NCI-H2196 treated with DMSO at 0.1 percent for 48 hours (cell line): ENCODE measurements around the gene TIGD1.

Source experiments
- DNase-seq: peaks from one replicate; lab custom pipeline; 2025; ENCODE audit not compliant: unreplicated experiment; lab: John Stamatoyannopoulos, UW

TIGD1 gene

DNA sequence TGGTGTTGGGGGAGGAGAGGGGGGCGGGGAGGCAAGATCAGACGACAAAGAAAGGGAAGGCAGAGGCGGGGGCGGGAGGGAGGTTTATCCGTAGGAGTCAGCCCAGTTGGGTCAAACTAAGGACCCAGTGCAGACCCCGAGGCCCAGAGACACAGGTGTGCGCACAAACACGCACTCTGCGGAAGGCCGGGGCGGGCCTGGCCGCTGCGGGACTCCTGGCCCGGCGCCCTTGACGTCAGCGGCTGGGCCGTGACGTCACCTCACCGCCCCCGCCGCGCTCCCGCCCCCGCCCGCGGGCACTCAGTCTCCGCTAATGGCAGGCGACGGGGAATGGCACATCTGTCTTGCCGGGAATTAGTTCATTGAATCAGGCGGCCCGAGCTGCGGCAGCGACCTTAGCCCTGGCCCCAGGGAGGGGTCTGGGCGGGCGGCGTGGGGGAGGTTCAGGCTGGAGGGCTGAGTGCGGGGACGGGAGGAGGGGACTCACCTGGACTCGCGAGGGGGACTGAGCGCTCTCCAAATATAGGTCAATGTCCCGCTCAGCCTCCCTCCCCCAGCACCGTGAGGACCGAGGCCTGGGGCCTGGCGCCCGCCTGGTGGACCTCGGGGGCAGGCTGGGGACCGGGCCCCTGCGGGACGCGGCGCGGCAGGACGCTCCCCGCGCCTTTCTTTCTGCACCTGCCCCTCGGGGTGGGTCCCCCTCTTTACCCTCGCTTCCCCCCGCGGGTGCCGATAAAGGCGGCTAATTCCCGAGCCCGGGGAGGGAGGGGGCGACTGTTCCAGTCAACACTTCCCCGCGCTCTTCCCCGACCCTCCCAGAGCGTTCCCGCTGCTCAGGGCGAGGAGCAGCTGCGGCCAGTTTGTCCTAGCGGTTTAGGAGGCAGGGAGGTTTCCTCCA, 47.2 kb downstream of the TIGD1 start:
- DNase-seq = no peak

DNA sequence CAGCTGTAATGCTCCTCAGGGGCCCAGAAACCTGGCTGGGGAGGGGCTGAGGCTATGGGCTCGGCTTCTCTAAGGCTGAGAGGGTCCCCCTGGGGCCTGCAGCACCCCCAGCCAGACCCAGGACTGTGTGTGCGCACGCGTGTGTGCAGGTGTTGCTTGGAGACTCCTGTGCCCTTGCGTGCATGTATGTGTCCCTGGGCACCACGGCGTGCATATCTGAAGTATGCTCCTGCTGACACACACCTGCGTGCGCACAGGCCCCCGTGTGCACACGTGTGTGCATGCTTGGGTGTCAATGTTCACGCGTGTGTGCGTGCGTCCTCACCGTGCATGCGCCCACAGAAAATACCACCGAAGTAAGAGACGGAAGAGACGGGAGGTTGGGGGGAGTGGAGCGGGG, 47.8 kb downstream of the TIGD1 start:
- DNase-seq = no peak

DNA sequence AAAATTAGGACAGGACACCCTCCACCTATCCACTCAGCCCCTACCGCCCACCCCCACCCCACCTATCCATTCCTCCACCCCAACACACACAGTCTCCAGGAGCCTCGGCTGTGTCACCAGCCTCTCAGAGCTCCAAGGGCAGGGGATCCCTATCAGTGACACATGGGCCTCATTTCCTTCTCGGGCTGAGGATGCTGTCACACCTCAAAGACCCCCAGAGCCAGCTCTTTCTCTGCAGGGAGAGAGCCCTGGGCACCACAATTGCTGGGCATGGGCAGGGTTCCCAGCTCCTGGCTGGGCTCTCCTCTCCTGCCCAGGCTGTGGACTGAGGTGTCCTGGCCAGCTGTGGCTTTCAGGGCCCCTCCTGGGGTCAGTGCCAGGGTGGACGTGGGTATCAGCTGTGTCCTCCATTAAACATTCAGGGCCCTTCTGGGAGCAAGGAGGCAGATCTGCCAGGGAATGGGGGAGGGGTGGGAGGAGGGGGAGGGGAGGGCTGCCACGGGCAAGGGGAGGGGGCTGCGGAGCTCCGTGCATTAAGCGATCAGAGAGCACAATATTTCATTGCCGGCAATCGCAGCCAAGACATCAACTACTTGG, 48.5 kb downstream of the TIGD1 start:
- DNase-seq = no peak

DNA sequence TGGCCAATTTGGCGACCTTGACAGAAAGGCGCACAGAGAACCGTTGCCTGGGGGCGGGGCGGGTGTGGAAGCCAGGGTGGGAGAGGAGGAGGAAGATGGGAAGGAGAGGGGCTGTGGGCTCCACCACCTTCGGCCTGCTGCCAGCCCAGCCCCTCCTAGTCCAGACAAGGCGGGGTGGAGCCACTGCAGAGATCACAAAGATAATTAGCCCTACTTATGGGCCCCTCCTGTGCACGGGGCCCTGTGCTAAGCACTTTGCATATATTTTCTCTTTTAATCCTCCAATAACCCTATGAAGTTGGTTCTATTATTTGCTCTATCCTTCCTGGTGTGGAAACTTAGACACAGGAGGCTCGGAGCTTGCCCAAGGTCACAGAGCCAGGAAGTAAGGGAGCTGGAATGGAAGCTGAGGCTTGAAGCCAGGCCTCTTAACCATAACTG, 49.0 kb downstream of the TIGD1 start:
- DNase-seq = no peak

DNA sequence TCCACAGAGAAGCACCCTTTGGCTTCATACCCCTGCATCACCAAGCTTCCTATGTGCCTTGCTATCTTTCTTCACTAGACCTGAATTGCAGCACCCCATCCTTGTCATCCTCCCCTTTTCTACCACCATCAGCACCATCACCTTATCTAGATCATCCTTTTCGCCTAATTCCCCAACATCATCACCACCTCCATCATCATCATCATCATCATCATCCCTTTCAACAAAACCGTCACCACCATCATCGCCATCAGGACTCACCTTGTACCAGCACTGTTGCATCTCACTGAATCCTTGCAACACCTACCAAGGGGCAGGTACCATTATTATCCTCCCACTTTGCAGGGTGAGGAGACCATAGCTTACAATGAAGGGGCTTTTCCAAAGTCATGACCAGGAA, 51.9 kb downstream of the TIGD1 start:
- DNase-seq = no peak
